ENCODE results near the gene SF3B6. TPM values are rescaled to one million over a fixed set of nuclear protein-coding genes. Genes with fewer than 3 reads are reported as not detected.

SF3B6 gene
- polyA plus RNA-seq (2012; ENCODE audit: low read depth, missing spikeins) = 218 TPM

DNA sequence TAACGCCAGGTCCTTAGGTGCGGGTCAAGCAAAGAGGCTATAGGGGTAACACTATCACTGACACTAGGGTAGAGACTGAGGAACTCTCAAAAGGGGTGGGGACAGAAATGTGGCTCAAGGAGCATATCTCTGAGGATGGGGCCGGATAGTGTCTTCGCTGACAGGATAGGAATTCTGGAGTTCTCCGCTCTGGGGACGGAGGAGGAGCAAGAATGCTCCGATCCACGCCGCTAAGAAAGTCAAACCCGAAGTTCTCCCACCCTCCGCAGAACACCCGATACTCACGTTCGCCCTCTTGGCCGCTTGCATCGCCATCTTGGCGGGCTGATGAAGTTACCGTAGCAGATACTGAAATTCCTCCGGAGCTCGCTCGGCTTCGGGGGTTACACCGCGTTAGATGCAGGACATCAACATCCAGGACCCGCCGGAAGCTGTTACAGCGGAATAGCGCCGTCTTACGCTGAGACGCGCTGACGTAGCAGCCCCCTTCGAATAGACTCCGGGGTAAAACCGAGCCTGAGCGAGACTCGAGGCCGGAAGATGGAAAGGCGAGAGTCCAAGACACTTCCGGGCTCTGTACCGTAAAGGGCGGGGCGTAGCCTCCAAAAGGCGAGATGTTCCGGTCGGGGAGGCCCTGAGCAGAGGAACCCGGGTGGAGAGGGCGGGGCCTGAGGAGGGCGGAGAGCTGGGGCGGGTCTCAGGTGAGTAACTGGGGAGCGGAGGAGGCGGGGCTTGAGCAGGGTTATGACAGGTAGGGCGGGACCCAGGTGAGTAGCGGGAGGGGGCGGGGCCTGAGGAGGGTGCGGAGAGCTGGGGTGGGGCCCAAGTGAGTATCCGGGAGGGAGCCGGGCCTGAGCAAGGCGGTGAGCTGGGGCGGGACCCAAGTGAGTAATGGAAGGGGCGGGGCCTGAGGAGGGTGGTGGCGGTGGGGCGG lies at the start of gene SF3B6:
TSS of gene SF3B6 (minus strand) at position 412 of the 934 bp plus-strand sequence. CDS start at position 315, 97 bp downstream.
- TF ChIP-seq POLR2AphosphoS5 (IDR thresholded peaks at IDR 0.05; ENCODE audit: low read depth, low read length) = peak; percentile 94
- peak; percentile 90 for TF ChIP-seq TAF1 (IDR thresholded peaks at IDR 0.05; ENCODE audit: low read depth, low read length)
- TF ChIP-seq POLR2A (IDR thresholded peaks at IDR 0.05; ENCODE audit: low read depth, low read length) = peak; percentile 94
- peak; percentile 13 for TF ChIP-seq PAX5 (IDR thresholded peaks at IDR 0.05; ENCODE audit: insufficient read depth, low read length, severe bottlenecking)
- TF ChIP-seq POU2F2 (IDR thresholded peaks at IDR 0.05; ENCODE audit: low read depth, low read length) = peak; percentile 91
- TF ChIP-seq SPI1 (IDR thresholded peaks at IDR 0.05; ENCODE audit: low read depth, low read length) = peak; percentile 55
- peak; percentile 83 for DNase-seq (ENCODE audit: insufficient read length, low spot score)
- peak; percentile 98 for FAIRE-seq

DNA sequence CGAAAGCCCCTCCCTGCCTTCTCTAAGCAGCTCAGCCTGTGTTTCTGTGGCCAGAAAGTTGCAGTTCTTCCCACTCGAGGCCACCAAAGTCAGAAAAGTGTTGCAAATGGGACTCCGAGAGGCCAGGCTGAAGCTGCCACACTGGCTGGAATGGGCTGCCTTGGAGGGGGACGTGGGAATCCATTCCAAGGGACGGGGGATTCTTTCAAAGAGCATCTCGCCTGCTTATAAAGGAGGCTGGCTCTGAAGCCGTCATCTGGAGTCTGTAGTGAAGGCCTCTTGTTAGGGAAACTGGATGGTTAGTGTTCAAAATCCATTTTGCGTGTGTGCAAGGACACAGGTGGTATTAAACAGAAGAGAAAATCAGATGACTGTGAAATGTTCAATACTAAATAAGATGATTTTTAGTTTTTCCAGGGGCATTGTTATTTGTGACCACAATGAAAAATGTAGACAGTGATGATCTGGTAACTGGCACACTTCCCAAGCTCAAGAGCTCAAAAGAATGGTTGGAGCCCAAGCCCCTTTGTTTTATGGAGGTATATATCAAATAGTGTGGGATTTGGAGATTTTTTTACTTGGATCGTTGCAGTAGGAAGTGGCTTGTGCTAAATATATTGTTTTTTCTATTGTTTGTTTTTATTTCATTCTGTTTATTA lies 47.9 kb upstream of the SF3B6 start:
- TF ChIP-seq POU2F2 (IDR thresholded peaks at IDR 0.05; ENCODE audit: low read depth, low read length) (no peak), POLR2AphosphoS5 (IDR thresholded peaks at IDR 0.05; ENCODE audit: low read depth, low read length) (no peak), TAF1 (IDR thresholded peaks at IDR 0.05; ENCODE audit: low read depth, low read length) (no peak)
- DNase-seq (ENCODE audit: insufficient read length, low spot score) (no peak), FAIRE-seq (no peak)

DNA sequence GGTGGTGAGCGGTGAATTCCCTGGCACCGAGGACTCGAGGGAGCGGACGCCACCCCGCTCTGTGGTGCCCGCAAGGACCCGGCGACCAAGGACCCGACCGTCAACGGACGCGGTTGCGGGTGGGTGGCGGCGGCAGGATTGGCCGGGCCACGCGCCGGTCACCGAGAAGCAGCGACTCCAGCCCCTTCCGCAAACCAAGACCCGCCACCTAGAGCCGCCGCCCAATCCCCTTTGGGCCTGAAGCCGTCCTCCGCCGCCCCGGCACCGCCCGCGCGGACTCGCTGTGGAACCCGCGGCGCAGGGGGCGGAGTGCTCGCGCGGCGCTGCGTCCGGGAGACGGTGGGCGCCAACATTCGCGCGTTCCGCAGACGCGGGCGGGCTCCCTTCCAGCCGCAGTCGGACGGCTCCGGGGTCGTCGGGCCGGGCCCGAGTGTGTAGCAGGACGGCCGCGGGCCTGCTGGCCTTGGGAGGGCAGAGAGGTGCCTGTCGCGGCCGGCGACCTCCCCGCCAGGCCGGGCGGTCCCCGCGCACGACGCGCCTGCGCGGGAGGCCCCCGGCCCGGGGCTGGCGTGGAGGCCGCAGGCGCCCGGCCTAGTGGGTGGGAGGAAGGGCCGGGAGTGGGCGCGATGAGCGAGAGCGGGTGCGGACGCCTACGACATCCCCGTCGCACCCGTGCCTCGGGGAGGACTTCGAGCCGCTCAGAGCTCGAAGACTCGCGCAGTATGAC lies 47.2 kb upstream of the SF3B6 start, which contains the start of the genes FAM228B and PFN4:
TSS of gene FAM228B (plus strand) at position 275 of the 727 bp plus-strand sequence. CDS start 893 bp downstream, outside the sequence.
TSS of gene PFN4 (minus strand) at position 140 of the 727 bp plus-strand sequence. CDS start 799 bp downstream, outside the sequence.
- TF ChIP-seq POLR2A (IDR thresholded peaks at IDR 0.05; ENCODE audit: low read depth, low read length) = peak; percentile 41; the same call in 1 of the 2 replicates
- peak; percentile 4 for TF ChIP-seq PAX5 (IDR thresholded peaks at IDR 0.05; ENCODE audit: insufficient read depth, low read length, severe bottlenecking)
- no peak; the same call in 1 of the 2 replicates for TF ChIP-seq TAF1 (IDR thresholded peaks at IDR 0.05; ENCODE audit: low read depth, low read length)
- TF ChIP-seq POLR2AphosphoS5 (IDR thresholded peaks at IDR 0.05; ENCODE audit: low read depth, low read length) = peak; percentile 49
- TF ChIP-seq POU2F2 (IDR thresholded peaks at IDR 0.05; ENCODE audit: low read depth, low read length) = no peak
- TF ChIP-seq SPI1 (IDR thresholded peaks at IDR 0.05; ENCODE audit: low read depth, low read length) = peak; percentile 23; the same call in 1 of the 2 replicates
- peak; percentile 87 for FAIRE-seq
- DNase-seq (ENCODE audit: insufficient read length, low spot score) = peak; percentile 82

DNA sequence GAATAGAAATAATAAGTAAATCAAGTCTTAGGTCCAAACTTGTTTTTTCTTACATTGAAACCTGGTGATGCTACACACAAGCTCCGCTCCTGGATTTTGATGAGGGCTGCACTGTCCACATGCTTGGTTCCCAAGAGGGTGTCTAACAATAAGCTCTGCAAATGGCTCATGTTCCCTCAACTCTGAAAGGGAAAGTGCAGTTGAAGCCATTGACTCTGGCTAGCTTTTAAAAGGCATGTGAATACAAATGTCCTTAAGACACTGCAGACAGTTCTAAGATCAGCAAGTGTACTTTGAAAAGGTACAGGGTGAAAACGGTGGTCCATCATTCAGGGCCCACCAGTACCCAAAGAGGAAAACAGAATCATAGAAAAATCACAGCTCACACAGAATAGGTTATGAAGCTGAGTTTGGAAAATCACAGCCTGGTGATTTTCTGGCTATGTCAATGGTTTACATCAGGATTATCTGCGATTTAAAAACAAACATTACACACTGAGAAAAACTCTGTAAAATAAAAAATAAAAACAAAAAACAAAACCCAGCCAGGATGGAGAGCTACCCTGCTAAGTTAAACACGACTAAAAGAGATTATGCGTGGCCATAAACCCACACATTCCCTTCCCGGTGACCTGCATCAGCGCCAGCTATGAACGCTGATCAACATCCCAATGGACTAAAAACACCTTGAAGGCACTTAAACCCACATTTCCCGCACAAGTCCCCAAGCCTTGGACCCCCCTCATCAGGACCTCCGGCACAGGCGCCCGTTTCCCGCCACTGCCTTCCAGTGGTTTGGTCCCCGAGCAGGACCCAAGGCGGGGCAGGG lies 46.5 kb upstream of the SF3B6 start:
- TF ChIP-seq POLR2AphosphoS5 (IDR thresholded peaks at IDR 0.05; ENCODE audit: low read depth, low read length) = no peak
- TF ChIP-seq POLR2A (IDR thresholded peaks at IDR 0.05; ENCODE audit: low read depth, low read length) = no peak
- no peak for TF ChIP-seq PAX5 (IDR thresholded peaks at IDR 0.05; ENCODE audit: insufficient read depth, low read length, severe bottlenecking)
- TF ChIP-seq SPI1 (IDR thresholded peaks at IDR 0.05; ENCODE audit: low read depth, low read length) = no peak
- TF ChIP-seq TAF1 (IDR thresholded peaks at IDR 0.05; ENCODE audit: low read depth, low read length) = no peak; the same call in 1 of the 2 replicates
- TF ChIP-seq POU2F2 (IDR thresholded peaks at IDR 0.05; ENCODE audit: low read depth, low read length) = no peak
- FAIRE-seq (no peak), DNase-seq (ENCODE audit: insufficient read length, low spot score) (no peak)

DNA sequence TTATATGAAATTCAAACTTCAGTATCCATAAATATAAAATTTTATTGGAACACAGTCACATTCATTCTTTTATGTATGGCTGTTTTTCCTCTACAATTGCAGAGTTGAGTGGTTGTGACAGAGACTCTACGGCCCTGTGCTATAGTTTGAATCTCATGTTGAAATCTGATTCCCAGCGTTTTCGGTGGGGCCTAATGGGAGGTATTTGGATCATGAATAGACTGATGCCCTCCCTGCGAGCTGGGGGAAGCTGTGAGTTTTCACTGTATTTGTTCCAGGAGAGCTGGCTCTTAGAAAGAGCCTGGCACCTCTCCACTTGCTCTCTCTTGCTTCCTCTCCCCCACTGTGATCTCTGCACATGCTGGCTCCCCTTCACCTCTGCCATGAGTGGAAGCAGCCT lies 45.3 kb upstream of the SF3B6 start:
- TF ChIP-seq TAF1 (IDR thresholded peaks at IDR 0.05; ENCODE audit: low read depth, low read length) (no peak), POLR2AphosphoS5 (IDR thresholded peaks at IDR 0.05; ENCODE audit: low read depth, low read length) (no peak), SPI1 (IDR thresholded peaks at IDR 0.05; ENCODE audit: low read depth, low read length) (no peak), POU2F2 (IDR thresholded peaks at IDR 0.05; ENCODE audit: low read depth, low read length) (no peak), PAX5 (IDR thresholded peaks at IDR 0.05; ENCODE audit: insufficient read depth, low read length, severe bottlenecking) (no peak), POLR2A (IDR thresholded peaks at IDR 0.05; ENCODE audit: low read depth, low read length) (no peak)
- FAIRE-seq (no peak), DNase-seq (ENCODE audit: insufficient read length, low spot score) (no peak)

GRCh38 chr2:24121066-24121465 lies 44.9 kb upstream of the SF3B6 start:
- FAIRE-seq (no peak), DNase-seq (ENCODE audit: insufficient read length, low spot score) (no peak)
- TF ChIP-seq POLR2AphosphoS5 (IDR thresholded peaks at IDR 0.05; ENCODE audit: low read depth, low read length) = no peak

DNA sequence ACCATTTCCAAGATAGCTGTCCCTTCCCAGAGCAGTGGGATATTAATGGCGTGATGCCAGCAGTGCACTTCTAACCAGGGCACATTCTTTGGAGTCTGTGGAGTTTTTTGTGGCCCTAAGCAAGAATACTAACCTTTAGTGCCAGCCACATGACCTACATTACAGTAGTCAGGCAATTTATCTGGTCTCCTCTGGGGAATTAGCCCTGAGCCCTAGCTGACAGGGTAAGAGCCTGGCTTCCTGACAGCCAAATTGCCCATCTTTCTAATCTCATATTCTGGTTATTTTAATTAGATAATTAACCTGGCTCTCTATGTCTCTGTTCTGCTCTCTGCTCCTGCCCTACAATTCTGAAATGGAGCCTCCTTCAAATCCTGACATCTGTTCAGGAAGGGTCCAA lies 41.8 kb upstream of the SF3B6 start:
- no peak for DNase-seq (ENCODE audit: insufficient read length, low spot score)
- TF ChIP-seq PAX5 (IDR thresholded peaks at IDR 0.05; ENCODE audit: insufficient read depth, low read length, severe bottlenecking) = no peak
- no peak for TF ChIP-seq SPI1 (IDR thresholded peaks at IDR 0.05; ENCODE audit: low read depth, low read length)
- no peak for TF ChIP-seq POU2F2 (IDR thresholded peaks at IDR 0.05; ENCODE audit: low read depth, low read length)
- no peak for TF ChIP-seq TAF1 (IDR thresholded peaks at IDR 0.05; ENCODE audit: low read depth, low read length)
- no peak for TF ChIP-seq POLR2A (IDR thresholded peaks at IDR 0.05; ENCODE audit: low read depth, low read length)
- TF ChIP-seq POLR2AphosphoS5 (IDR thresholded peaks at IDR 0.05; ENCODE audit: low read depth, low read length) = no peak
- FAIRE-seq = no peak

DNA sequence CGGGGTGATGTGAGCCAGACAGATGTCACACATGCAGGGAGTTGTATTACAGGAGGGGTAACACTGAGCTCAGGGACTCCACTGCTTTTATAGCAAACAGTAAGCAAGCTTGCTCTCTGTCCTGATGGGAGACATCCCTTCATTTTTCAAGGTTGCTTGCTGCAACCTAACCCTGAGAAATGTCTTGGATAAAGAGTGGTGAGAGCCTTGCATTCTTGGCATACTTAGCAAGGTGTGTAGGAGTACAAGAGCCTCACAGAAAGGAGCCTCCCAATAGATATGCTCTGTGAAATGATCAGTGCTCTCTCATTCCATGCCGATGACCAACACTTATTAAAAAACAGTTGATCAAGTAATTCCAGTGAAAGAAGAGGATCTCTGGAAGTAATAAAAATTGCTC lies 38.9 kb upstream of the SF3B6 start:
- FAIRE-seq (no peak), DNase-seq (ENCODE audit: insufficient read length, low spot score) (no peak)
- no peak for TF ChIP-seq PAX5 (IDR thresholded peaks at IDR 0.05; ENCODE audit: insufficient read depth, low read length, severe bottlenecking)
- TF ChIP-seq SPI1 (IDR thresholded peaks at IDR 0.05; ENCODE audit: low read depth, low read length) = no peak
- TF ChIP-seq TAF1 (IDR thresholded peaks at IDR 0.05; ENCODE audit: low read depth, low read length) = no peak
- TF ChIP-seq POLR2A (IDR thresholded peaks at IDR 0.05; ENCODE audit: low read depth, low read length) = no peak

Measured in GM12891 (cell line).